Hepatocyte (in vitro differentiated cells): ENCODE measurements around the gene ZDHHC9.

Experiments
- EZH2phosphoT487 ChIP-seq: fragments of 200-600 bp; sonication (generic); IDR thresholded peaks from one replicate; pipeline ENCODE4 v1.6.1; 2018; ENCODE audit warnings: antibody characterized with exemption, mild to moderate bottlenecking, low read depth, moderate library complexity; ENCODE audit not compliant: unreplicated experiment, severe bottlenecking
- TF ChIP-seq, protein P1 (sequence below): fragments of 200-600 bp; sonication (generic); IDR thresholded peaks from 2 replicates; pipeline ENCODE4 v1.5.1; 2016; ENCODE audit warnings: antibody characterized with exemption, mild to moderate bottlenecking; ENCODE audit not compliant: poor library complexity

DNA sequence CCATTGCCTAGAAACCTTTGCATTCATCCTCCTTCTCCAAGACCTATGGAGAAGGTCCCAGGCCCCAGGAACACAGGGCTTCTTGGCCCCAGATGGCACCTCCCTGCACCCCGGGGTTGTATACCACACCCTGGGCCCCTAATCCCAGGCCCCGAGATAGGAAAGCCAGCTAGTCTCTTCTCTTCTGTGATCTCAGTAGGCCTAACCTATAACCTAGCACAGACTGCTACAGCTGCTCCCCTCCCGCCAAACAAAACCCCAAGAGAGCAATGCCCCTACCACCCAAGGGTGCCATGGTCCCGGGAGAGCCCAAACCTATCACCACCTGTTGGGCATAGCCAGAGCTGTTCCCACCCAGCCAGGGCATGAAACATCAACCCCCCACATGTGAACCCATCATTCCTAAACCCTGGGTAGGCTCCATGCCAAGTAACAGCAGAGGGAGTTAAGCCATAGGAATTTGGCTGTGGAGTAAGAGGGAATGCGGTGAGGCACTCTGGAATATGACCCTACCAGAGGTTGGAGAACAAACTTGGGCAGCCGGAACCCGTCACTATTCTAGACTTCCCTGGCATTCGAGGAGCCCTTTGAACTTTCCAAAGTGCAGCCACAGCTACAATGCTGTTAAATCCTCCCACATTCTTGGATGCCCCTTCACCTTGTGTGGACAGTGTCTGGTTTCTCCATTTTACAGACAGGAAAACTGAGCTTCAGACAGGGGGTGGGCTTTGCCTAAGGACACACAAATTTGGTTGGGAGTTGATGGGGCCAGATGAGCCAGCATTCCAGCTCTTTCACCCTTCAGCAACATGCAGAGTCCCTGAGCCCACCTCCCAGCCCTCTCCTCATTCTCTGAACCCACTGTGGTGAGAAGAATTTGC, 74.9 kb downstream of the ZDHHC9 start:
- TF ChIP-seq, protein P1, sequence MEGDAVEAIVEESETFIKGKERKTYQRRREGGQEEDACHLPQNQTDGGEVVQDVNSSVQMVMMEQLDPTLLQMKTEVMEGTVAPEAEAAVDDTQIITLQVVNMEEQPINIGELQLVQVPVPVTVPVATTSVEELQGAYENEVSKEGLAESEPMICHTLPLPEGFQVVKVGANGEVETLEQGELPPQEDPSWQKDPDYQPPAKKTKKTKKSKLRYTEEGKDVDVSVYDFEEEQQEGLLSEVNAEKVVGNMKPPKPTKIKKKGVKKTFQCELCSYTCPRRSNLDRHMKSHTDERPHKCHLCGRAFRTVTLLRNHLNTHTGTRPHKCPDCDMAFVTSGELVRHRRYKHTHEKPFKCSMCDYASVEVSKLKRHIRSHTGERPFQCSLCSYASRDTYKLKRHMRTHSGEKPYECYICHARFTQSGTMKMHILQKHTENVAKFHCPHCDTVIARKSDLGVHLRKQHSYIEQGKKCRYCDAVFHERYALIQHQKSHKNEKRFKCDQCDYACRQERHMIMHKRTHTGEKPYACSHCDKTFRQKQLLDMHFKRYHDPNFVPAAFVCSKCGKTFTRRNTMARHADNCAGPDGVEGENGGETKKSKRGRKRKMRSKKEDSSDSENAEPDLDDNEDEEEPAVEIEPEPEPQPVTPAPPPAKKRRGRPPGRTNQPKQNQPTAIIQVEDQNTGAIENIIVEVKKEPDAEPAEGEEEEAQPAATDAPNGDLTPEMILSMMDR, result no peak
- TF ChIP-seq EZH2phosphoT487, result no peak
